NK-92 (cell line): Measurements from ENCODE around the gene GATA5.

Source experiments
- DNase-seq: peaks from one replicate; lab custom pipeline; 2025; ENCODE audit not compliant: unreplicated experiment; lab: John Stamatoyannopoulos, UW

The GATA5 gene

DNA sequence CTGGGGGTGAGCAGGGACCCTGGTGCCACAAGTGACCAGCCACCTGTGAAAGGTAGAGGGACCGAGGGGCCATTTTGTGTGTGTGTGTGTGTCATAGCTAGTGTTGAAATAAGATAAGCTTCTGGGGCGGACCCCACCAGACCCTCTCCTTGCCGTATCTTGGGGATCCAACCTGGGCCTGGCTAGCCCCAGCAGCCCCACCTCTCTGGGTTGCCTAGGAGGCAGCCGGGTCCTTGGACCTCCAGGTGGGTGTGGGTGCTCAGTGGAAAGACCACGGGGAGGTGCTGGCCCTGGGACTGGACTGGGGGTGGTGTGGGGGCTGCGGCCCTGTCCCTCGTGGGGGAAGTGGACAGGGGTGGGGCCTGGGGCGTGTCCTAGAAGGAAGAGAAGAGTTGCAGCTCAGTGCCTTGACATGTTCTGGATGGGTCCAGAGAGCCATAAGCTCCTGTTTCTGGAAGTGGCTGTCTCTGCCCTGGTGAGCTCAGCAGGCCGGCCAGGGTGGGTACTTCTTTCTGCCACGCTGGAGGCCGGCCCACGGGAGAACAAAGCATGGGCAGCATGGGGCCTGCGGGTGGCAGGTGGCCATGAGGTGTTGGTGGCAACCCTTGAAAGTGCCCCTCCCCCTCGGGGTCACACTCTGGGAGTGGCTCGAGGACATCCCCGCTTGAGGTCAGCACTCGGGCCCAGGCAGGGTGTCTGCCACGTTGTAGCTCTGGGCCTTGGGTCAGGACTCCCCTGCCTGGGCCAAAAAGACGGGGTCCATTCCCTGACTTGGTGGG lies 56.9 kb downstream of the GATA5 start:
- DNase-seq = no peak

DNA sequence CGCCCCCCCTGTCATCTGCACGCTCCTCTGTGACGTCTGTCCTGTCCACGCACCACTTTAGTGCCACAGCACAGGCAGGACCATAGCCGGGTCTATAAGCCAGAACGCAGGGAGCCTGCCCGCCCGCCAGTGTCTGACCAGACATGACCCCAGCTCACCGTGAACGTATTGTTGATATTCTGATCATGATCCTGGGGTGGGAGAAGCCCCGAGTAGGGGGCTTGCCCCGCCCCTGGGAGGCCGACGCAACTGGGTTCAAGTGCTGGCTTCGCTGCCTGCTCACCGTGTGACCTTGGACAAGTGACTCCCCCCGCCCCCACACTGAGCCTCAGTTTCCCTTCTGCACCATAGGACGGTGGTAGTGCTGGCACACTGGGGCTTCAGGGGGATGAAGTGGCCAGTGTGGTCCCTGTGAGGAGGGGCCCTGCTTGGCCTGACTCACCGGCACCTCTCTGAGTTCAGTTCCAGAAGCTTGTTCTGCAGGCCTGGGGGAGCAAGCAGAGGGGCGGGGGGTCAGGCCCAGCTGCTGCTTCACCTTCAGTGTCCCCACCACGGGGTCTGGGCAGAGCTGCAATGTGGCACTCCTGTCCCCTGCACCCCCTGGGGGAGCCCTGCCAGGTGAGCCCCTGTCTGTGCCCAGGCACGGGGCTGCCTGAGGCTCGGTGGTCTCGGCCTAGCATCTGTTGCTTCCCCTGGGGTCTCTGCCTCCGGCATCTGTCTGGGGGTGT lies 57.6 kb downstream of the GATA5 start:
- no peak for DNase-seq

DNA sequence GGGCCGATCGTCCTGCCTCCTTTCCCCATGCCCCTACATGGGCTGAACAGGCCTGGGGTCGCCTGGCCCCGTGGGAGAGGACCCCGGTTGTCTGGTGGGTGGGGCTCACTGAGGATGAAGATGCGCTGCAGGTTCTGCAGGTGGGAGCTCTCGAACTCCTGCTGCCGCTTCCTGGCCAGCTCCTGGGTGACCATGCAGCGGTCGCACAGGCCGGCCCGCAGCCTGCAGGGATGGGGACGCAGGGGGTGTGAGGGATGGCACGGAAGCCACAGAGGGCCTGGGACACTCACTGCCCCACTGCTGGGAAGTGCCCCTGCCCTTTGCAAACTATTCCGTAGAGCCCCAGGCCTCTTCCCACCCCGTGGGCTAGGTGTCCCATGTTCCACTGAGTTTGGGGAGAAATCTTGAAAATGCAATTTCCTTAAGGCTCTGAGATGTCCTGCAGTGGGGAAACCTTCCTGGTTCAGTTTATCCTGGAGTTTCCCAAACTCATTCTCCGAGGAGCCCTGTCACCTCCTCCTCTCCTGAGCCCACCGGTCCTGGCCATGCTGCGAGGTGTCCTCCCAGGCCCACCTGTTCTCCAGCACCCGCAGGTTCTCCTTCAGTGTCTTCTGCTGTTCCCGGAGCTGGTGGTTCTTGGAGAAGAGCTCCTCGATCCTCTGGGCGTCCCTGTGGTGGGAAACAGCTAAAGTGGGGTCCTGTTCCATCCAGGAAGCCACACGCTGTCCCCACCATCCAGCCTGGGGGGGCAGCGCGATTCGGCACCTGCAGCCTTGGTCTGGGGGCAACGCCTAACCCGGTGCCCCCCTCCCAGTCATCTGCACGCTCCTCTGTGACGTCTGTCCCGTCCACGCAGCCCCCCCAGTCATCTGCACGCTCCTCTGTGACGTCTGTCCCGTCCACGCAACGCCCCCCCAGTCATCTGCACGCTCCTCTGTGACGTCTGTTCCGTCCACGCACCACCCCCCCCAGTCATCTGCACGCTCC lies 58.9 kb downstream of the GATA5 start:
- no peak for DNase-seq

DNA sequence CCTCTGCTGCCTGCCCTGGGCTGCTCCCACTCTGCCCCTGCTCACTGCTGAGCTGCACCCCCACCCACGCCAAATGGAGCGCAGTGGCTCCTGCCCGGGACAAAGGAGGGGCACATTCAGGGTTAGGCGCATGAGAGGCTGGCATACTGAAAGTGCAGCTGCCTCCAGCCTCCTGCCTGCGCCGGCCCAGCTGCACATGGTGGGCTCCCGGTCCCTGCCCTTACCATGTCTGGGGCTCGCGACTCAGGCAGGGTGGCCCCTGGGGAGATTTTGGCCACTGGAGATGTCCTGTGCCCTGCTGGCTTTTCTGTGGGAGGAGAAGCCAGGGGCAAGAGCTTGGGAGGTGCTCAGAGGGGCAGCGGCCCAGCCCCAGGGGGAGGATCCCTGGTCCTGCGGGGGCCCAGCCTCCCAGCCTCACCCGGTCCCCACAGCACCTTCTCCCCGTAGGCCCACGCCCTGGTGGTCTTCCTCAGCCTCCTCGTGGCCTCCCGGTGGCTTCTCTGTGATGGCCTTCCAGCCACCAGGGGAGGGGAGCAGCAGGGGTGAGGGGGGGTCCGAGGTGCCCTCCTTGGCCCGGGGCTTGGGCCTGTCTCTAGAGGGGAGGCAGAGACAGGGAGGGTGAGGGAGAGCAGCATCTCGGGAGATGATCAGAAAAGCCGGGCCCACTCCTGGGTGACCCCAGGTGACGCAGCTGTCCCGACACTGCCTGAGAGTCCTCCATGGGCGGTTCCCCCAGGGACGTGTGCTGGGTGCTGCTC lies 60.3 kb downstream of the GATA5 start:
- DNase-seq = no peak

DNA sequence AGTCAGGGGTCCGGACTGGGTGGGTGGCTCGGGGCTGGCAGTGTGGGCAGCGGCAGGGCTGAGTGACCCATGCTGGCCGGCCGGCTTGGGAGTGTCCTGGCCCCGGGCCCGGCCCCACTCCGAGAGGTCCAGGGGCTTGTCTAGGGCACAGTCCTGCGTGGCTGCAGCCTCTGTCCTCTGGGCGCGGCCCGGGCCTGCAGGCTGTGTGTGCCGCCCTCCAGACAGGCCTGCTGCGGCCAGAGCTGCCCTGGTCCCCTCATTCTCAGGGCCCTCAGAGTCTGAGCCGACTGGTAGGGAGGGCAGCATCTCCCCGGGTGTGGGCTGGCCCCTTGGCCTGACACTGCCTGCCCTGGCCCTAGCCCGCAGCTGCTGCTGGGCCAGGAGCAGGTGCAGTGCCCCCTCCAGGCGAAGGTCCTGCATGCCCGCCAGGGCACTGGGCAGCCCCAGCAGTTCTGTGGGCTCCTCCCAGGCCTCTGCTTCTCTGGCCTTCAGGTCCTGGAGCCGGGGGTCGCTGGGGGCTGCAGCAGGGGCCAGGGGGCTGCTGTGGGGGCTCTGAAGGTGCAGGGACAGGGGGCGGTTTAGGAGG lies 61.8 kb downstream of the GATA5 start:
- no peak for DNase-seq
